Caco-2 (cell line): ENCODE data around the gene DLK1. TPM values are rescaled to one million over a fixed set of nuclear protein-coding genes. Genes with fewer than 3 reads are reported as not detected.

Source experiments
- BruUV-seq: library from RNA; stranded (reverse); fragments of 400-500 nt; replicated peaks from 2 replicates; lab custom pipeline; 2021; lab: Mats Ljungman, UMichigan
- CTCF ChIA-PET: fragments of 300-600 bp; sonication (Branson Sonifier 250); formaldehyde crosslinking; loops from one replicate; lab custom pipeline; 2022; ENCODE audit warnings: antibody characterized with exemption; lab: Charles Lee
- POLR2A ChIA-PET: fragments of 300-600 bp; sonication (Branson Sonifier 250); formaldehyde crosslinking; loops from one replicate; lab custom pipeline; 2022; ENCODE audit warnings: antibody characterized with exemption; lab: Charles Lee
- DNase-seq, 2 experiments: peaks; one replicate each; pipeline versions ENCODE4 v3.0.0 to v3.0.0-alpha.2; 2020 to 2022
- H3K27me3 ChIP-seq: replicated peaks from 2 replicates; pipeline ENCODE4 v1.6.0; 2011; ENCODE audit warnings: low read length; ENCODE audit not compliant: control insufficient read depth, insufficient read depth
- H3K36me3 ChIP-seq: 2 replicates; pipeline ENCODE4 v1.5.1; 2011; ENCODE audit warnings: low read length; ENCODE audit not compliant: control insufficient read depth, insufficient read depth
- H3K4me1 ChIP-seq: fragments of 250-450 bp; sonication (Bioruptor Pico); 2 replicates; pipeline ENCODE4 v1.5.1; 2020; ENCODE audit warnings: mild to moderate bottlenecking
- H3K4me3 ChIP-seq: 2 replicates; pipeline ENCODE4 v1.5.1; 2011; ENCODE audit warnings: low read depth, mild to moderate bottlenecking, control low read depth, low read length
- H3K9me3 ChIP-seq: fragments of 250-450 bp; sonication (Bioruptor Pico); 2 replicates; pipeline ENCODE4 v1.5.1; 2020; ENCODE audit warnings: mild to moderate bottlenecking, moderate library complexity
- H3K27ac Mint-ChIP-seq: one replicate; pipeline ENCODE4 v1.8.0; 2022; ENCODE audit warnings: mixed read lengths; ENCODE audit not compliant: unreplicated experiment
- H3K27me3 Mint-ChIP-seq: one replicate; pipeline ENCODE4 v1.8.0; 2022; ENCODE audit warnings: mixed read lengths; ENCODE audit not compliant: insufficient read depth, unreplicated experiment
- H3K36me3 Mint-ChIP-seq: one replicate; pipeline ENCODE4 v1.8.0; 2022; ENCODE audit warnings: mild to moderate bottlenecking, mixed read lengths; ENCODE audit not compliant: insufficient read depth, unreplicated experiment
- H3K4me1 Mint-ChIP-seq: one replicate; pipeline ENCODE4 v1.8.0; 2022; ENCODE audit warnings: low read depth, mixed read lengths; ENCODE audit not compliant: unreplicated experiment
- H3K4me3 Mint-ChIP-seq: one replicate; pipeline ENCODE4 v1.8.0; 2022; ENCODE audit warnings: mild to moderate bottlenecking, moderate library complexity, mixed read lengths; ENCODE audit not compliant: unreplicated experiment
- H3K9me3 Mint-ChIP-seq: one replicate; pipeline ENCODE4 v1.8.0; 2022; ENCODE audit warnings: mixed read lengths; ENCODE audit not compliant: unreplicated experiment
- CTCF ChIP-seq, 2 experiments: fragments of 200-600 bp in 1 of 2; IDR thresholded peaks; 1 replicate in 1 of 2; 2 replicates in 1 of 2; pipeline versions ENCODE4 v1.5.1 to v1.8.0; 2011 to 2022; ENCODE audit warnings: antibody characterized with exemption in 1 of 2, control low read depth in 1 of 2, inconsistent platforms in 1 of 2, low read depth in 1 of 2, low read length in 1 of 2, mild to moderate bottlenecking in 1 of 2, moderate library complexity in 1 of 2; ENCODE audit not compliant: insufficient read depth in 1 of 2, severe bottlenecking in 1 of 2, unreplicated experiment in 1 of 2
- intact Hi-C: fragments of 100-400 bp; cut with micrococcal nuclease; formaldehyde crosslinking; loops from one replicate; pipeline ENCODE4 v1.10.0; 2022; ENCODE audit not compliant: unreplicated experiment
- total RNA-seq: library from RNA; stranded (reverse); gene quantifications from 2 replicates; pipeline ENCODE4 v1.2.3, GENCODE V29; 2022

DLK1 gene
- total RNA-seq, 1 experiment from 2014 or later: not detected

DNA sequence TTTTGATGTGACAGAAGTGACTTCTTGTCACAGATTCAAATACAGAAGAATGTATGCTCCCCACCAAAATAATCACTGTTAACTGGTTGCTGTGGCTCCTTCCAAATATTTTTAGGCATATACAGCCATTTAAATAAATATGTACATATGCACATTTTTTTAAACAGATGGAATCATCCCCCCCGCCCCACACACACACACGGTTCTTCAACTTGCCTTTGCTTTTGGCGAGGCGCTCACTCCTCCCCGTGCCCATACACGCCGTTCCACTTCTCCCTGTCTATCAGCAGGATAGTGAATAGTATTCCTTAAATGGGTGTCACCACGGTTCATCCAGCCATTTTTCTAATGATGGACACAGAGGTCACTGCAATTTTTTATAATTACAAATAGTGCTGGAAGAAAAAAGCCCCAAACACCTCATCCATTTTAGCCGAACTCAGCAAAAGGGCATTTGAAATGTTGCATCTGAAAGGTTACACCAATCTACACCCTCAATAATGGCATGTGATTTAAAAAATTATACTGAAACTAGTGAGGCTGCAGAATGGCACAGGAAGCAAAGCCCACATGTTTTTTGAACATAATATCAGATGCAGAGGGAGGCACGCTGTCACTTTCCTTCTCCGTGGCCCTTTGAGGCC is 60.0 kb downstream of the DLK1 start:
- no peaks in the 10 kb centered on the region for H3K4me1 Mint-ChIP-seq
- no peak for DNase-seq

DNA sequence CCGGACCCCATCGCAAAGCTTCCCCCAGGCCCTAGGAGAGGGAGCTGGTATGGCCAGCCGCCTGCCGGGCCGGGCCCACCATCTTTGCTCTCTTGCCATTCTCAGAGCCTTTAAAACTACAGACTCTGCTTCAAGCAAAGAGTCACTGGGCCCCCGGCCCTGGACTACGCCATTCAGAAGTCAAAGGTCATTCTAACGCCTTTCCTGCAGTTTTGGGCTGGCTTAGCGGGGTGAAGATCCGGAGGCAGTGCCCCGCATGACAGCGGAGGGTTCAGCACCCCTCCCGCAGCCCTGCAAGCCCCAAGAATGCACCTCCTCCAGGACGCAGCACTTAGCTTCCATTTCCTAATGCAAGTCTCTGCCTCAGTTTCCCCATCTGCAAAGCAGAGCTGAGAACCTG is 61.0 kb downstream of the DLK1 start:
- ChIA-PET POLR2A (no interaction called here), CTCF (no interaction called here)
- Mint-ChIP-seq H3K9me3 (no peaks in the 10 kb centered on the region), H3K36me3 (no peaks in the 10 kb centered on the region), H3K27ac (no peak overlapping the region), H3K27me3 (no peaks in the 10 kb centered on the region), H3K4me3 (no peak overlapping the region), H3K4me1 (no peaks in the 10 kb centered on the region)
- no peak overlapping the region for H3K4me3 ChIP-seq
- H3K27me3 ChIP-seq: no peaks in the 10 kb centered on the region
- H3K4me1 ChIP-seq: no peaks in the 10 kb centered on the region
- H3K9me3 ChIP-seq: no peaks in the 10 kb centered on the region
- BruUV-seq: no TSS peak
- intact Hi-C loops: no loop called here
- TF ChIP-seq CTCF (IDR thresholded peaks at IDR 0.05; ENCODE audit: insufficient read depth in 1 of 2, low read depth in 1 of 2, low read length in 1 of 2, severe bottlenecking in 1 of 2, unreplicated experiment in 1 of 2): no peak
- H3K36me3 ChIP-seq: no peaks in the 10 kb centered on the region
- no peak for DNase-seq

More for the DNA sequence above, 60.0 kb downstream of the DLK1 start:
- ChIA-PET CTCF (no interaction called here), POLR2A (no interaction called here)
- Mint-ChIP-seq H3K36me3 (no peaks in the 10 kb centered on the region), H3K27ac (no peak overlapping the region), H3K4me3 (no peak overlapping the region), H3K9me3 (no peaks in the 10 kb centered on the region), H3K27me3 (no peaks in the 10 kb centered on the region)
- Histone ChIP-seq H3K4me1 (no peaks in the 10 kb centered on the region), H3K36me3 (no peaks in the 10 kb centered on the region), H3K9me3 (no peaks in the 10 kb centered on the region), H3K4me3 (no peak overlapping the region), H3K27me3 (no peaks in the 10 kb centered on the region)
- intact Hi-C loops: no loop called here
- BruUV-seq: no TSS peak
- TF ChIP-seq CTCF (IDR thresholded peaks at IDR 0.05; ENCODE audit: insufficient read depth in 1 of 2, low read depth in 1 of 2, low read length in 1 of 2, severe bottlenecking in 1 of 2, unreplicated experiment in 1 of 2): no peak

Other genes with a start within 250 kb of the DLK1 start
- 0.54 TPM in 1 of 2 replicates, not detected in the other for gene BEGAIN, start 139.5 kb upstream of the DLK1 start, total RNA-seq
- 0.37 TPM in 1 of 2 replicates, not detected in the other for gene MEG3, start 99.2 kb downstream of the DLK1 start, total RNA-seq
- not detected in 2 replicates for gene RTL1, start 176.8 kb downstream of the DLK1 start, total RNA-seq